IPS-20b (cell line): Measurements from ENCODE around the gene NTN1.

ENCODE experiments used
- H3K27ac ChIP-seq: one replicate; pipeline ENCODE4 v1.5.1; 2013; ENCODE audit warnings: low read length
- H3K27me3 ChIP-seq: 2 replicates; pipeline ENCODE4 v1.6.1; 2013; ENCODE audit warnings: mild to moderate bottlenecking, low read length, inconsistent platforms; ENCODE audit not compliant: insufficient read depth
- H3K36me3 ChIP-seq: 2 replicates; pipeline ENCODE4 v1.6.1; 2013; ENCODE audit warnings: low read depth, mild to moderate bottlenecking, inconsistent platforms, low read length, moderate library complexity; ENCODE audit not compliant: insufficient read depth
- H3K4me1 ChIP-seq: 2 replicates; pipeline ENCODE4 v1.6.1; 2013; ENCODE audit warnings: mild to moderate bottlenecking, control low read depth, inconsistent platforms, low read length, moderate library complexity; ENCODE audit not compliant: insufficient read depth
- H3K4me3 ChIP-seq: 2 replicates; pipeline ENCODE4 v1.5.1; 2013; ENCODE audit warnings: mild to moderate bottlenecking, low read length, inconsistent platforms
- H3K9ac ChIP-seq: 2 replicates; pipeline ENCODE4 v1.6.1; 2013; ENCODE audit warnings: low read depth, mild to moderate bottlenecking, inconsistent platforms, low read length, moderate library complexity
- H3K9me3 ChIP-seq: 2 replicates; pipeline ENCODE4 v1.6.1; 2013; ENCODE audit warnings: mild to moderate bottlenecking, low read depth, low read length, inconsistent platforms; ENCODE audit not compliant: insufficient read depth

Gene NTN1

GRCh38 chr17:9242497-9242881 is 221.2 kb downstream of the NTN1 start:
- H3K9me3 ChIP-seq, result no peaks in the 10 kb centered on the region
- H3K4me1 ChIP-seq, result peaks cover 5% of the 10 kb centered on the region
- no peak overlapping the region for H3K27ac ChIP-seq
- H3K4me3 ChIP-seq, result no peak overlapping the region
- H3K27me3 ChIP-seq, result peaks cover 20% of the 10 kb centered on the region
- H3K9ac ChIP-seq, result no peak overlapping the region
- H3K36me3 ChIP-seq, result no peaks in the 10 kb centered on the region

- no peak overlapping the region for H3K27ac ChIP-seq
- H3K4me1 ChIP-seq, result peaks cover 5% of the 10 kb centered on the region
Measured at GRCh38 chr17:9242983-9243382, 221.7 kb downstream of the NTN1 start.

GRCh38 chr17:9244066-9245052 is 223.0 kb downstream of the NTN1 start:
- H3K36me3 ChIP-seq, result no peaks in the 10 kb centered on the region
- peaks cover 3% of the 10 kb centered on the region for H3K27me3 ChIP-seq
- no peak overlapping the region for H3K4me3 ChIP-seq
- no peak overlapping the region for H3K9ac ChIP-seq
- no peaks in the 10 kb centered on the region for H3K9me3 ChIP-seq
- no peak overlapping the region for H3K27ac ChIP-seq
- H3K4me1 ChIP-seq, result peaks cover 2% of the 10 kb centered on the region

More at GRCh38 chr17:9242983-9243382, 221.7 kb downstream of the NTN1 start:
- no peak overlapping the region for H3K4me3 ChIP-seq
- H3K27me3 ChIP-seq, result peaks cover 17% of the 10 kb centered on the region
- no peak overlapping the region for H3K9ac ChIP-seq
- no peaks in the 10 kb centered on the region for H3K36me3 ChIP-seq
- no peaks in the 10 kb centered on the region for H3K9me3 ChIP-seq

GRCh38 chr17:9247401-9247938 is 226.2 kb downstream of the NTN1 start:
- Histone ChIP-seq H3K27ac (no peak overlapping the region), H3K27me3 (no peaks in the 10 kb centered on the region), H3K4me1 (no peaks in the 10 kb centered on the region; the same call in 1 of the 2 replicates), H3K36me3 (no peaks in the 10 kb centered on the region), H3K4me3 (no peak overlapping the region), H3K9ac (no peak overlapping the region; the same call in 1 of the 2 replicates), H3K9me3 (no peaks in the 10 kb centered on the region)

- no peaks in the 10 kb centered on the region for H3K27me3 ChIP-seq
- H3K4me1 ChIP-seq, result no peaks in the 10 kb centered on the region
- H3K9me3 ChIP-seq, result no peaks in the 10 kb centered on the region
- no peak overlapping the region for H3K27ac ChIP-seq
- no peak overlapping the region for H3K9ac ChIP-seq
- H3K36me3 ChIP-seq, result no peaks in the 10 kb centered on the region
- no peak overlapping the region for H3K4me3 ChIP-seq
Measured at GRCh38 chr17:9249245-9249953, 228.1 kb downstream of the NTN1 start.

- H3K27me3 ChIP-seq, result no peaks in the 10 kb centered on the region
- no peak overlapping the region for H3K9ac ChIP-seq
- H3K4me3 ChIP-seq, result no peak overlapping the region
- no peaks in the 10 kb centered on the region for H3K9me3 ChIP-seq
- no peak overlapping the region for H3K27ac ChIP-seq
- no peaks in the 10 kb centered on the region for H3K4me1 ChIP-seq
- H3K36me3 ChIP-seq, result no peaks in the 10 kb centered on the region
Measured at GRCh38 chr17:9251273-9251672, 230.0 kb downstream of the NTN1 start.

GRCh38 chr17:9253308-9253707 is 232.0 kb downstream of the NTN1 start:
- Histone ChIP-seq H3K27ac (no peak overlapping the region), H3K27me3 (no peaks in the 10 kb centered on the region), H3K4me3 (no peak overlapping the region), H3K9ac (no peak overlapping the region), H3K36me3 (no peaks in the 10 kb centered on the region), H3K9me3 (no peaks in the 10 kb centered on the region), H3K4me1 (peaks cover 7% of the 10 kb centered on the region; the same call in 1 of the 2 replicates)

- H3K9me3 ChIP-seq, result no peaks in the 10 kb centered on the region
- no peak overlapping the region for H3K9ac ChIP-seq
- H3K4me3 ChIP-seq, result no peak overlapping the region
- H3K4me1 ChIP-seq, result peaks cover 7% of the 10 kb centered on the region; the same call in 1 of the 2 replicates
- no peaks in the 10 kb centered on the region for H3K36me3 ChIP-seq
- no peak overlapping the region for H3K27ac ChIP-seq
- H3K27me3 ChIP-seq, result no peaks in the 10 kb centered on the region
Measured at GRCh38 chr17:9254841-9255240, 233.5 kb downstream of the NTN1 start.

GRCh38 chr17:9255833-9256232 is 234.5 kb downstream of the NTN1 start:
- Histone ChIP-seq H3K9me3 (no peaks in the 10 kb centered on the region), H3K9ac (no peak overlapping the region), H3K27me3 (no peaks in the 10 kb centered on the region), H3K27ac (no peak overlapping the region), H3K36me3 (no peaks in the 10 kb centered on the region), H3K4me3 (no peak overlapping the region), H3K4me1 (peaks cover 7% of the 10 kb centered on the region; the same call in 1 of the 2 replicates)

GRCh38 chr17:9256361-9256750 is 235.0 kb downstream of the NTN1 start:
- no peaks in the 10 kb centered on the region for H3K36me3 ChIP-seq
- H3K27me3 ChIP-seq, result no peaks in the 10 kb centered on the region
- peaks cover 7% of the 10 kb centered on the region; the same call in 1 of the 2 replicates for H3K4me1 ChIP-seq
- no peak overlapping the region for H3K27ac ChIP-seq
- H3K9me3 ChIP-seq, result no peaks in the 10 kb centered on the region
- H3K9ac ChIP-seq, result no peak overlapping the region
- H3K4me3 ChIP-seq, result no peak overlapping the region

- Histone ChIP-seq H3K36me3 (no peaks in the 10 kb centered on the region), H3K9me3 (no peaks in the 10 kb centered on the region), H3K27ac (no peak overlapping the region), H3K27me3 (no peaks in the 10 kb centered on the region), H3K4me3 (no peak overlapping the region), H3K9ac (no peak overlapping the region), H3K4me1 (peaks cover 7% of the 10 kb centered on the region; the same call in 1 of the 2 replicates)
Measured at GRCh38 chr17:9256751-9257629, 235.7 kb downstream of the NTN1 start.
